COR-L47 (cell line): ENCODE results near the gene IQSEC3.

Experiments
- DNase-seq: peaks from one replicate; lab custom pipeline; 2025; lab: John Stamatoyannopoulos, UW

IQSEC3 gene

GRCh38 chr12:163406-163986 lies 96.9 kb downstream of the IQSEC3 start:
- no peak for DNase-seq

- no peak for DNase-seq
Observed at GRCh38 chr12:164207-164606, 97.6 kb downstream of the IQSEC3 start.

- no peak for DNase-seq
Observed at GRCh38 chr12:165862-166368, 99.3 kb downstream of the IQSEC3 start.

DNA sequence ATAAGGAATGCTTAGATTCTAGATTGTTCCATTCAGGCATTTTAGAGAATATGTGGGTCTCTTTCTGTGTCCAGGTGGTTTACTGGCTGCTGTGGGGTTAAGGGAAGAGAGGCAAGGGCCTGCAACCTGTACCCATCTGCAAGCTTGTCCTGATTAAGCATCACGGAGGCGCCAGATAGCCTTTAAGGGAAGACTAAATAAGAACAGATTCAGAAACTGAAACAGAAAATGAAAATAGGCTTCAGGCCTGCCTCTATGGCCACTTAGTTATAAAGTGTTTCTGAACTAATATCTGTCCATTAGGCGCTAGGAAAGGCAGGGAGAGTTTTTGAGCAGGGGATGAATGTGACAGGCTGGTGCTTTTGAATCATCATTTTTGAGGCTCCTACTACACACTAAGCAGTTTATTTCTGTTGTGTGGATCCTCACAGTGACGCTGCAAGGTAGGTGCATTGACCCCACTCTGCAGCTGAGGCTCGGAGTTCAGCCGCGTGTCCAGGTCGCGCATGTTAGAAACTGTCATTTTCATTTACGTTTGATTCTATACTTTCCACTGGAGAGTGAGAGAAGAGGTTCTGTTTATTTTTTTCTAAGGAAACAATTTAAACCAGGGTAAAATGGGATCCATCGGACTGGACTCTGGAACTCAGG lies 100.0 kb downstream of the IQSEC3 start:
- no peak for DNase-seq

GRCh38 chr12:167959-168600 lies 101.5 kb downstream of the IQSEC3 start:
- no peak for DNase-seq

DNA sequence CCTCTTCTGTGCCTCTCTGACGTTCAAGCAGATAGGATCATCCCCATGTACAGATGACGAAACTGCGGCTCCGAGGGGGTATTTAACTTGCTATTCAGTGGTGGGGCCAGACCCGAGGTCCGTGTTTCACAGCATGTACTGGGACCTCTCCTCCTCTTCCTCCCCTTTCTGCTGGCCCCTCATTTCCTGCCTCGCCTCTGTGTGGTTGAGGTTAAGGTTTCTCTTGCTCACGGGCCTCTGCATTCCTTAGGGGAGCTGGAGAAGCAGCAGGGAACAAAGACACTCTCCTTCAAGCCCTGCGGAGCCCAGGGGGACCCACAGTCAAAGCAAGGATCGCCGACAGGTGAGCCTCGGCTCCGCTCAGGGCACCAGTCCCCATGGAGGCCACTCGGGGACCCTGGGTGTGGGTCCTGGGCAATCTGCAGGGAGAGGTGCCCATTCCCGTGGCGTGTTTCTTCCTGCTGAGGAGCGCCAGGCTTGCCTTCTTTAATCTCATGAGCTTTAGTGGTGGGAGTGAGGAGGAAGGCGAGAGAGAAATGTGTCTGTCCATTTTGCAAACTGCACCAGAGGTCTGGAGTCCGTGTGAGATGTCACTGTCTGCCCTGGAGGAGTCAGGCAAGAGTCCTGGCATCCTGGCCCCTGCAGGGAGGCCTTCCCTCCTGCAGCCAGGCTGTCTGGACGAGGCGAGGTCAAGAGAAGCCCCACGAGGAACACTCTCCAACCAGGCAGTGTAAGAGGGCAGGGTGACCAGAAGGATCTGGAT lies 102.4 kb downstream of the IQSEC3 start:
- no peak for DNase-seq

DNA sequence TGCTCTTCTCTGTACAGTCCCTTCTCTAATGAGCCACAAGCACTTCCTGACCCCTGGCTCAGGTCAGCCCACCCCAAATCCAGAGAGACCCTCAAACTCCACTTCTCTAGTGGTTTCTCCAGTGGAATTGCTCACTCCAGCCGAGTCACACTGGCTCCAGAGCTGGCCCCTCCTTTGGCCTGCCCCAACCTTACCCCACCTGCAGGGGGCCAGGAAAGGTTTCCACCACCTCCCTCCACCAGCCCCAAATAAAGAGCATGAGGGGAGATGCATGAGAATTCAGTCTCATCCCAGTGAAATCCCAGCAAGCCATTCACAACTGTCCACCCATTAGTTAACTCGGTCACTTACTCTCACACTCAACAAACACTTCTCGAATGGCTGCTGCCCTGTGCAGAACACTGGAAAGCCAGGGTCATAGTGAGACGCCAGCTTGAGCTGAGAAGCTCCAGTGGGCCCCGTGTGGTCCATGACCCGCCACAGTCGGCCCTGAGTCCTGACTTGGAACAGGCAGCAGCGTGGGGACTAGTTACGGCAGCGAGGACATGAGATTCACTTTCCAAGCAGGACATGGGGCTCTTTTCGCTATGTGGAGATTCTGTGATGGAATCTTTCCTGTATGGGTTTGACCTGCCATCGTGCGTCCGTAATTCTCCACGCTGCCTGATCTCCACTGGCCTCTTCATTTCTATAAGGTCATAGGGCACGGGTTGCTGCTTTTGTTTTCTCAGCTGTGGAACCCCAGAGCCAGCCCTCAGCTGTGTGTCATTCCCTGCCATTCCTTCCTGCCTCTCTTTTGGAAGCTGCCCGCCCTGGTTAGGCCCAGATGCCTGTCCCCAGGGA lies 103.2 kb downstream of the IQSEC3 start:
- no peak for DNase-seq

DNA sequence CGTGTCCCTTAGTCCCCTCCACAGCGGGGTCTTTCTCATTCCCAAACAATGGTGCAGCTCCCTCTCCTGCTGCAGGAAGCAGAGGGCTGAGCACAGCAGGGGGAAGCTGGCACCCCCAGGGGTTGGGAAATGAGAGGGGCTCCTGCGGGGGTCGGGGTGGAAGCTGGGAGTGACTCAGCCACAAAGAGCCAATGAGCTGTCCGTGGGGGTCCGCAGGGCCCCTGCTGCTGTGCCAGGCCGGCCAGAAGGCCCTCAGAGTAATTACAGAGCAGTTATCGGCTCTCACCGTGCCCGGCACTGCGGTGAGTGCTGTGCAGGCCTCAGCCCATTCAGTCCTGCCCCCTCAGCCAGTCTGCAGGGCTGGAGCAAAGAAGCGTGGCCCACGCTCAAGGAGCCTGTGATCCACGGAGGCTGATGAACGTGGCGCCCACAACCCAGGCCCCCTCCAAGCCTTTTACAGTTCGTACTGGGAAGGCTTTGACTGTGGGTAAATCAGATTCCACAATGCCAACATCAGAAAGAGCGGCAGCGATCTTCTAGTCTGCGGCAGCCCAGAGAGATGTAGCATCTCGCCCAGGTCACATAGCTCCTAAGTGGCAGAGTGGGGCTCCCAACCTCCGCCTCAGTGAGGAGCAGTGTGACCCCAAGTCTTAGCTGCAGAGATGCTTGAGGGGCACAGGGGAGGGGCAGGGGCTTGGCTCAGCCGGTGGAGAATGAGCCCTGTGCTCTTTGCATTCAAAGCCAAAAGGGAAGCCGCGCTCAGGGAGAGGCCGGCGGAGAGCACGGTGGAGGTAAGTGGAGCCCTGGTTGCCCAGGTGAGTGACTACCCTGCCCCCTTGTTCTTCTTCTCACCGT lies 104.0 kb downstream of the IQSEC3 start:
- no peak for DNase-seq

- DNase-seq, result no peak
Observed at GRCh38 chr12:171276-171675, 104.7 kb downstream of the IQSEC3 start.

DNA sequence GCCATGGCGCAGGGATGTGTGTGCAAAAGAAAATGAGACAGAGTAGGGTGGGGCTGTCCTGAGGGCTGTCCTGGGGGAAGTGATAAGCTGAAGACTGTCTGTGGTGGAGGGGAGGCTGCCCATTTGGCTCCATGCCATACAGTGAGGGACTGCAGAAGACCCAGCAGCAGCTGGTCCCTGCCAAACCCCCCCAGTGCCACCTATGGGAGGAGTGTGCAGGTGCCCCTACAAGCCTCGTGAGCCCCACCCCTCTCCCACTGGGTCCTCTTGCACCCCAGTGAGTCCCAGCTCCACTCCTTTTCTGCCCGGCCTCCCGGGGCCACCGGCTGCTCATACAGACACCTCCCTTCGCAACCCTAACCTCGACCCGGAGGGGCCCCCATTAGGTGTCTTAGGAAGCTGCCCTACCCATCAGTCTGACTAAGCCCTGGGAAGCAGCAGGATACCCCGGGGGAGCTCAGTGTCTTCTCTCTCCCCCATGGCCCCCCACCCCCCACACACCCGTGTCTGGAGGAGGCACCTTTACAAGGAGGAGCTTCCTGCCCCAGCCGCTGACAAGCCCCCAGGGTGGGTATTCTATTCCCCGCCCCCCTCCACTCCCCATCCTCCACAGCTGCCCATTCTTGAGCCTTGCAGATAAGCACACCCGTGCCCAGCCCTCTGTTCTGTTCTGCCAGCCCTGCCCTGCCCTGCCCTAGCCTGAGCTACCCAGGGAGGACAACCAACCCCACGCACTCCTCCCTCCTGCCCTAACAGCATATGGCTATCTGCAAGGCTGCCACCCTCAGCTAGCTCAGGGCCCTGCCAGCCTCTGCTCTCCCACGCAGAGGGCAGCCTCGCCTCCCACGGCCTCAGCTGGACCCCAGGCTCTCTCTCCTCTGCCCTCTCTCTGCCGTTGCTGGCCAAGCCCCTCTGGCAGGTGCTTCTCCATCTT lies 105.4 kb downstream of the IQSEC3 start:
- peak; percentile 55 for DNase-seq

GRCh38 chr12:172732-173161 lies 106.2 kb downstream of the IQSEC3 start:
- no peak for DNase-seq

- DNase-seq, result no peak
Observed at GRCh38 chr12:174124-174523, 107.6 kb downstream of the IQSEC3 start.

DNA sequence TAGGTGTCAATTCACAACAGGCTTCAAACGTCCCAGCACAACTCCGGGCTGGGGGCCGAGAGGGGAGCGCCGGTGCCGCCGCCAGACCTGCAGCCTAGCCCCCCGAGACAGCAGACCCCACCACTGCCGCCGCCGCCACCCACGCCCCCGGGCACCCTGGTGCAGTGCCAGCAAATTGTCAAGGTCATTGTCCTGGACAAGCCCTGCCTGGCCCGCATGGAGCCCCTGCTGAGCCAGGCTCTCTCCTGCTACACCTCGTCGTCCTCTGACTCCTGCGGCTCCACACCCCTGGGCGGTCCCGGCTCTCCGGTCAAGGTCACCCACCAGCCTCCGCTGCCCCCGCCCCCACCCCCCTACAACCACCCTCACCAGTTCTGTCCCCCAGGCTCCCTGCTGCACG lies 108.0 kb downstream of the IQSEC3 start:
- no peak for DNase-seq

DNA sequence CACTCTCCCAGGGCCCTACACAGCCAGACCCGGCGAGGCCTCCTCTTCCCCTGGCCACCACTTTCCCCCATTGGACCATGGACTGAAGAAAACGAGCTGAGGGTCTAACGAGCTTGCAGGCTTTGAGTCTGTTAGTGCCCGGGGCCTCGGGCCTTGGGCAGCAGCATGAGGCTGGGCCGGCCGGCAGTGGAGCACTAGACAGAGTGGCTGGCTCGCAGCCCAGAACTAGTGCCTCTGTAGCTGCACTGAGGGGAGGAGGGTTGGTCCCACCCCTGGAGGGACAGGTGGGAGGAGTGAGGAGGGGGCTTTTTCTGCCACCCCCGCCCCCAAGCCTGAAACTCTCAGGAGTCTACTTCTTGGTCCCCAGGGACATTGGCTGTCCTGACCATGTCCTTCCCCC lies 108.7 kb downstream of the IQSEC3 start:
- DNase-seq, result peak; percentile 8

DNA sequence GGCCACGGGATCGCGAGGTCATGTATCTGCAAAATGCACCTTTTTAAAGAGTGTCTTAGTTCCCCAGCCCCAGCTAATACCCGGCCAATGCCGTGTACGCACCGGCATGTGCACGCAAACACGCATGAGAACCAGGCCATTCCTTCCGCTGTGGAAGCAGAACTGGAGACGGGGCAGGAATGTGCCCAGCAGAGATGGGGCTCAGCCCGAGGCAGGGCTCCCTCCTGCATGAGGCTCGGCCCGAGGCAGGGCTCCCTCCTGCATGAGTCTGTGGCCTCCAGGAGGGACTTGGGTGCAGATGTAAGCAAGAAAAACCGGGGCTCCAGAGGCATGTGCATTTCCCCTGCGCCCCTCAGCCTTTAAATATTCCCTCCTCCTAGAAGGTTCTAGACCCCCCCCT lies 109.2 kb downstream of the IQSEC3 start:
- DNase-seq, result no peak

DNA sequence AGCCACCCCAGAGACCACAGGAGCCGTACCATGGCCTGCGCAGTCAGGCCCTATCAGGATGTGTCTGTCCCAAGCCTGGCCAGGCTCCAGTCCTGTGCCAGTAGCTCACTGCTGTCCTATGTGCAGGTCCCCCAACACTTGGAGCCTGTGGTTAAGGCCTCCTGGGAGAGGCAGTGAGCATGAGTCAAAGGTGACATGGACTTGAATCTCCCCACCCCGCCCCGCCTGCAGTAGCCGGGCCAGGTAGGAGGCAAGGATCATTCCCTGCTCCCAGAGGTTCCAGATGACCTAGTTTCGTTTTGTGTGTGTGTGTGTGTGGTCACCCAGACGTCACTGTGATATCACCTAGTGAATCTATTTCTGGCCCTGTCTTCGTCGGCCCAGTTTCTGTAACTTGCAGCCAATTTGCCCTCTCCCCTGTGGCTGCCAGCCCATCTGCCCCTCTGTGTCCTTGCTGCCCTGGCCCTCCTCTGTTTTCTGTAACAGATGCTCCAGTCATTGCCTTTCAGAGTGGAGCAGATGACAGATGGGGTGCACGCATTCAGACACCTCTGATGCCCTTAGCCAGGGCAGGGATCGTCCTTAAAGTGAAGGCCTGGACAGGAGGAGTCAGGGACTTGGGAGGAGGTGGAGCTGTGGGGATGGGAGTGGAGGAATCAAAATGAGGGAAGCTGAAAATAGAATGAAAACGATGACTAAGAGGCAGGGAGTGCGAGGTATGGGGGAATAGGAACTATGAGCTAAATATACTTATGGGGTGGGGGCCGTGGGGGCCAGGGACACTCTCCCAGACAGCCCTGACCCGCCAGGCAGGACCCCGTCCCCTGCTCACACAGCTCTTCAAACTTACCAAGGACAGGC lies 110.0 kb downstream of the IQSEC3 start:
- no peak for DNase-seq

DNA sequence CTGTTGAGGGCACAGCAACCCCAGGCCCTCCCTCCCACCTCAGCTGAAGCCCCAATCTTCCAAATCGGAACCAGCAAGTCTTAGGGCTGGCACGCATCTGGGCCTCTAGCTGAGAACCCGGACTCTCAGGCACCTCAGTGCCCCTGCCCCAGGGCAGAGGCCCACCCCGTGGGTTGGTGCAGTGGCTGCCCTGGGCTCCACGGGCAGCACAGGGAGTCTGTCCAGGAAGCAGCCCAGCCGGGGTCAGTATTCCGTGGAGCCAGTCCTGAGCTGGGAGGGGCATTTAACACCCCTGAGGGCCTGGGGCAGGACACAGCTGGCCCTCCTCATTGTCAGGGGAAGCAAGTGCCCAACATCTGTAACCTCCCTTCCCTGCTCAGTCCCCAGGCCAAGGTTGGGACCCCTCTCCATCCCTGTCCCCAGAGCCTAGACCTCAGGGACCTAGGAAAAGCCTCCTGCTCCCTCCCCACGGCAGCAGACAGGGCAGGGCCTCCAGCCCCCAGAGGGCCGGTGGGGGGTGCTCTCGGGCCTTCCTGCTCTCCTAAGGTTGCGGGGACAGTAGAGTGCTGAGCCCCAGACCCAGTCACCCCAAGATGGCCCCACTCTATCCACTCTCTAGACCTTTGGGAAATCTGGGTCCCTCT lies 110.9 kb downstream of the IQSEC3 start:
- DNase-seq, result no peak
